Neural progenitor cell (in vitro differentiated cells): ENCODE measurements around the gene OR56A5.

Experiments used
- EZH2 ChIP-seq: fragments of 200-600 bp; sonication (generic); IDR thresholded peaks from 2 replicates; pipeline ENCODE4 v1.6.1; 2017; ENCODE audit warnings: antibody characterized with exemption, mild to moderate bottlenecking, moderate library complexity
- TF ChIP-seq, protein P1 (sequence below): fragments of 200-600 bp; sonication (generic); IDR thresholded peaks from 2 replicates; pipeline ENCODE4 v1.5.1; 2017; ENCODE audit warnings: antibody characterized with exemption, mild to moderate bottlenecking

DNA sequence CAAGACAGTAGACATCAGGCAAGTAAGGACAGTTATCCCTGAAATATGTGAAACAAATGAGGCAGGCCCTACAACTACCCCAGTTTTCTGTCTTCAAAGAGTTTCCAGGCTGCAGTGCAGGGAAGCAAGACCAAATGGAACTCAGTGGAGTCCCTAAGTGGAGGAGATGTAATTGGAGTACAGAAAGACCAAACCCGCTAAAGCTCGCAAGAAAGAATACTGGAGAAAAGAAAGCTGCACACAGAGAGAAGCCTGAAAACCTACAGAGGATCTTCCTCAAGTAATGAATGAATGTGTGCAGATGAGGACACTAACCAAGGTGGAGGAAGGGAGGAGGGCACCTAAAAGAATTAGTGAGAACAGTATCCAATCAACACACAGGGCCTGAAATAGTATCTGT, 27.5 kb downstream of the OR56A5 start:
- TF ChIP-seq, protein P1, sequence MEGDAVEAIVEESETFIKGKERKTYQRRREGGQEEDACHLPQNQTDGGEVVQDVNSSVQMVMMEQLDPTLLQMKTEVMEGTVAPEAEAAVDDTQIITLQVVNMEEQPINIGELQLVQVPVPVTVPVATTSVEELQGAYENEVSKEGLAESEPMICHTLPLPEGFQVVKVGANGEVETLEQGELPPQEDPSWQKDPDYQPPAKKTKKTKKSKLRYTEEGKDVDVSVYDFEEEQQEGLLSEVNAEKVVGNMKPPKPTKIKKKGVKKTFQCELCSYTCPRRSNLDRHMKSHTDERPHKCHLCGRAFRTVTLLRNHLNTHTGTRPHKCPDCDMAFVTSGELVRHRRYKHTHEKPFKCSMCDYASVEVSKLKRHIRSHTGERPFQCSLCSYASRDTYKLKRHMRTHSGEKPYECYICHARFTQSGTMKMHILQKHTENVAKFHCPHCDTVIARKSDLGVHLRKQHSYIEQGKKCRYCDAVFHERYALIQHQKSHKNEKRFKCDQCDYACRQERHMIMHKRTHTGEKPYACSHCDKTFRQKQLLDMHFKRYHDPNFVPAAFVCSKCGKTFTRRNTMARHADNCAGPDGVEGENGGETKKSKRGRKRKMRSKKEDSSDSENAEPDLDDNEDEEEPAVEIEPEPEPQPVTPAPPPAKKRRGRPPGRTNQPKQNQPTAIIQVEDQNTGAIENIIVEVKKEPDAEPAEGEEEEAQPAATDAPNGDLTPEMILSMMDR, result no peak
- TF ChIP-seq EZH2, result no peak
